ENCODE results near the gene LMAN1. TPM values are rescaled to one million over a fixed set of nuclear protein-coding genes. Genes with fewer than 3 reads are reported as not detected.

Gene LMAN1
- total and polyA plus RNA-seq, 2 of the 4 experiments (the other 2 are of a cell fraction) = 83.1 to 213 TPM

DNA sequence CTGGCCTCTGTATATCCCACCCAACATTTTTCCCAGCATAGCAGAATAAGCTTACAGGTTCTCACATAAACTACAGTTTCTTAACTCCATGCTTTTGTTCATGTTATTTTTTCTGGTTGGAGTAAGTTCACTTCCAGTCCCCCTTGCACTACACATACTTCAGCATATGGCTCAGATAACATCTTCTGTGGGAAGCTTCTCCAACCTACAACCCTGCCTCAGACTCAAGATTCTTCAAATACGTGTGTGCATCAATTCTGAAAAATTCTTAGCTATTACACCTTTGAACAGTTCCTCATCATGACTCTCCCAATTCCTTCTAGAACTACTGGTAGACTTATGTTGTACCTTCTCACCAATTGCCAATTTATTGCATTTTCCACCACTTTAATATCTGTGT lies 33.1 kb downstream of the LMAN1 start:
- H4K5ac ChIP-seq (ENCODE audit: low read depth, low read length) = no peak overlapping the region
- H2BK20ac ChIP-seq (ENCODE audit: low read depth, low read length) = no peak overlapping the region
- no peak overlapping the region for H2AK9ac ChIP-seq (replicated peaks; ENCODE audit: low read depth, low read length, poor library complexity)
- H3K9me1 ChIP-seq (ENCODE audit: insufficient read depth, low read length) = no peaks in the 10 kb centered on the region
- H2BK5ac ChIP-seq (ENCODE audit: low read depth, low read length, poor library complexity, severe bottlenecking) = no peak overlapping the region
- H3K4me3 ChIP-seq (ENCODE audit: insufficient read depth, low read depth, low read length) = no peak overlapping the region
- no TSS peak for BruUV-seq (replicated peaks)
- H4K20me1 ChIP-seq (ENCODE audit: insufficient read depth, low read length) = no peaks in the 10 kb centered on the region
- intact Hi-C loops (cut with micrococcal nuclease) = no loop called here
- H2AK5ac ChIP-seq (ENCODE audit: low read depth, low read length) = no peak overlapping the region
- no peaks in the 10 kb centered on the region for H3K4me1 ChIP-seq (ENCODE audit: control insufficient read depth, insufficient read depth, low read length)
- H3K4ac ChIP-seq (ENCODE audit: low read depth, low read length) = no peak overlapping the region
- H2BK15ac ChIP-seq (ENCODE audit: low read depth, low read length) = no peak overlapping the region
- ATAC-seq (ENCODE audit: low read depth) (no peak), DNase-seq (no peak)
- H3K79me1 ChIP-seq (ENCODE audit: low read depth in 1 of 2, low read length in 2 of 2) = no peaks in the 10 kb centered on the region
- no peak overlapping the region for H3K27ac ChIP-seq (ENCODE audit: insufficient read depth, low read length)
- H3K18ac ChIP-seq (ENCODE audit: low read depth, low read length) = no peak overlapping the region
- in situ Hi-C loops (cut with MboI; ENCODE audit: low sequenced_read_pairs) = no loop called here
- H4K91ac ChIP-seq (ENCODE audit: insufficient read depth, low read depth, low read length) = no peak overlapping the region
- no peak overlapping the region for H3K23ac ChIP-seq (ENCODE audit: low read depth, low read length)
- POLR2A ChIA-PET (ENCODE audit: unreplicated experiment) = no interaction called here
- H3K14ac ChIP-seq (replicated peaks; ENCODE audit: low read depth, low read length) = no peak overlapping the region
- H3K9ac ChIP-seq (ENCODE audit: low read depth, low read length) = no peak overlapping the region
- CTCF ChIA-PET = no interaction called here
- H2BK120ac ChIP-seq (ENCODE audit: low read depth, low read length) = no peak overlapping the region
- H3K36me3 ChIP-seq (ENCODE audit: control insufficient read depth, insufficient read depth, low read length) = peaks cover 21% of the 10 kb centered on the region
- H4K8ac ChIP-seq (ENCODE audit: low read depth in 2 of 2, low read length in 2 of 2) = no peak overlapping the region
- dilution Hi-C loops (cut with HindIII; ENCODE audit: low sequenced_read_pairs, unreplicated experiment) = no loop called here
- TF ChIP-seq, protein P1, sequence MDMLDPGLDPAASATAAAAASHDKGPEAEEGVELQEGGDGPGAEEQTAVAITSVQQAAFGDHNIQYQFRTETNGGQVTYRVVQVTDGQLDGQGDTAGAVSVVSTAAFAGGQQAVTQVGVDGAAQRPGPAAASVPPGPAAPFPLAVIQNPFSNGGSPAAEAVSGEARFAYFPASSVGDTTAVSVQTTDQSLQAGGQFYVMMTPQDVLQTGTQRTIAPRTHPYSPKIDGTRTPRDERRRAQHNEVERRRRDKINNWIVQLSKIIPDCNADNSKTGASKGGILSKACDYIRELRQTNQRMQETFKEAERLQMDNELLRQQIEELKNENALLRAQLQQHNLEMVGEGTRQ (IDR thresholded peaks at IDR 0.05; ENCODE audit: low read depth, low read length) = no peak
- no peak for TF ChIP-seq MAFK (IDR thresholded peaks at IDR 0.05; ENCODE audit: low read depth, low read length)
- TF ChIP-seq, protein P2, sequence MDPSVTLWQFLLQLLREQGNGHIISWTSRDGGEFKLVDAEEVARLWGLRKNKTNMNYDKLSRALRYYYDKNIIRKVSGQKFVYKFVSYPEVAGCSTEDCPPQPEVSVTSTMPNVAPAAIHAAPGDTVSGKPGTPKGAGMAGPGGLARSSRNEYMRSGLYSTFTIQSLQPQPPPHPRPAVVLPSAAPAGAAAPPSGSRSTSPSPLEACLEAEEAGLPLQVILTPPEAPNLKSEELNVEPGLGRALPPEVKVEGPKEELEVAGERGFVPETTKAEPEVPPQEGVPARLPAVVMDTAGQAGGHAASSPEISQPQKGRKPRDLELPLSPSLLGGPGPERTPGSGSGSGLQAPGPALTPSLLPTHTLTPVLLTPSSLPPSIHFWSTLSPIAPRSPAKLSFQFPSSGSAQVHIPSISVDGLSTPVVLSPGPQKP (IDR thresholded peaks at IDR 0.05; ENCODE audit: borderline replicate concordance, low read depth, low read length) = no peak
- TF ChIP-seq RCOR1 (IDR thresholded peaks at IDR 0.05; ENCODE audit: insufficient replicate concordance, low read length) = no peak
- TF ChIP-seq RAD21 (IDR thresholded peaks at IDR 0.05; ENCODE audit: low read length) = no peak
- TF ChIP-seq CHD1 (IDR thresholded peaks at IDR 0.05; ENCODE audit: low read depth, low read length) = no peak
- TF ChIP-seq RFX5 (IDR thresholded peaks at IDR 0.05; ENCODE audit: low read depth, low read length) = no peak
- TF ChIP-seq CEBPB (IDR thresholded peaks at IDR 0.05; ENCODE audit: low read depth, low read length) = no peak
- TF ChIP-seq, protein P3, sequence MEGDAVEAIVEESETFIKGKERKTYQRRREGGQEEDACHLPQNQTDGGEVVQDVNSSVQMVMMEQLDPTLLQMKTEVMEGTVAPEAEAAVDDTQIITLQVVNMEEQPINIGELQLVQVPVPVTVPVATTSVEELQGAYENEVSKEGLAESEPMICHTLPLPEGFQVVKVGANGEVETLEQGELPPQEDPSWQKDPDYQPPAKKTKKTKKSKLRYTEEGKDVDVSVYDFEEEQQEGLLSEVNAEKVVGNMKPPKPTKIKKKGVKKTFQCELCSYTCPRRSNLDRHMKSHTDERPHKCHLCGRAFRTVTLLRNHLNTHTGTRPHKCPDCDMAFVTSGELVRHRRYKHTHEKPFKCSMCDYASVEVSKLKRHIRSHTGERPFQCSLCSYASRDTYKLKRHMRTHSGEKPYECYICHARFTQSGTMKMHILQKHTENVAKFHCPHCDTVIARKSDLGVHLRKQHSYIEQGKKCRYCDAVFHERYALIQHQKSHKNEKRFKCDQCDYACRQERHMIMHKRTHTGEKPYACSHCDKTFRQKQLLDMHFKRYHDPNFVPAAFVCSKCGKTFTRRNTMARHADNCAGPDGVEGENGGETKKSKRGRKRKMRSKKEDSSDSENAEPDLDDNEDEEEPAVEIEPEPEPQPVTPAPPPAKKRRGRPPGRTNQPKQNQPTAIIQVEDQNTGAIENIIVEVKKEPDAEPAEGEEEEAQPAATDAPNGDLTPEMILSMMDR (conservative IDR thresholded peaks at IDR 0.05; ENCODE audit: low read depth, low read length) = no peak
- TF ChIP-seq MAZ (IDR thresholded peaks at IDR 0.05; ENCODE audit: borderline replicate concordance, low read depth, low read length) = no peak
- TF ChIP-seq MXI1 (IDR thresholded peaks at IDR 0.05; ENCODE audit: borderline replicate concordance, low read depth, low read length) = no peak
- TF ChIP-seq FOS (IDR thresholded peaks at IDR 0.05; ENCODE audit: low read depth, low read length) = no peak
- TF ChIP-seq POLR2A (IDR thresholded peaks at IDR 0.05; ENCODE audit: low read depth, low read length) = no peak
- TF ChIP-seq SMC3 (IDR thresholded peaks at IDR 0.05; ENCODE audit: low read depth, low read length) = no peak
- TF ChIP-seq BHLHE40 (IDR thresholded peaks at IDR 0.05; ENCODE audit: low read depth, low read length) = no peak
- TF ChIP-seq NFE2L2 (IDR thresholded peaks at IDR 0.05; ENCODE audit: low read depth, low read length) = no peak
- H3K9me3 ChIP-seq (ENCODE audit: control insufficient read depth, insufficient read depth, low read length) = no peaks in the 10 kb centered on the region
- H3K56ac ChIP-seq (ENCODE audit: extremely low read depth, insufficient read depth, low read length) = no peak overlapping the region
- H3K4me2 ChIP-seq (ENCODE audit: low read depth, low read length) = no peak overlapping the region
- H2AFZ ChIP-seq (replicated peaks; ENCODE audit: low read length, poor library complexity) = no peak overlapping the region
- no peaks in the 10 kb centered on the region; the same call in 1 of the 2 replicates for H3K27me3 ChIP-seq (ENCODE audit: control insufficient read depth, insufficient read depth, low read length)
- WGBS, 2 experiments (ENCODE audit: extremely low coverage in 2 of 2, insufficient read length in 1 of 2) = 100% methylated on average over 1 of the region's 1 CpG; no CpG with 5 or more reads in 1 of the 2 experiments
